OCI-LY7 (cell line): ENCODE measurements around the gene GTPBP4. TPM values are rescaled to one million over a fixed set of nuclear protein-coding genes. Genes with fewer than 3 reads are reported as not detected.

Source experiments
- BruUV-seq: library from RNA; stranded (reverse); fragments of 400-500 nt; replicated peaks from 2 replicates; lab custom pipeline; 2021; lab: Mats Ljungman, UMichigan
- CTCF ChIA-PET: fragments of 300-600 bp; sonication (Branson Sonifier 250); formaldehyde crosslinking; loops from one replicate; lab custom pipeline; 2022; ENCODE audit warnings: antibody characterized with exemption; ENCODE audit not compliant: unreplicated experiment; lab: Charles Lee
- POLR2A ChIA-PET: fragments of 300-600 bp; sonication (Branson Sonifier 250); formaldehyde crosslinking; loops from one replicate; lab custom pipeline; 2022; ENCODE audit warnings: antibody characterized with exemption; lab: Charles Lee
- DNase-seq: peaks from one replicate; pipeline ENCODE4 v3.0.0-alpha.2; 2015; ENCODE audit warnings: low spot score
- H2AFZ ChIP-seq: fragments of 200-600 bp; sonication (generic), shearing (Covaris generic); 2 replicates; pipeline ENCODE4 v1.6.1; 2014; ENCODE audit warnings: mild to moderate bottlenecking, antibody characterized with exemption, low read length, moderate library complexity
- H3K27ac ChIP-seq: fragments of 200-600 bp; sonication (generic); 2 replicates; pipeline ENCODE4 v1.5.1; 2014; ENCODE audit warnings: mixed run types, low read depth, mild to moderate bottlenecking, moderate library complexity, low read length, inconsistent platforms; ENCODE audit not compliant: poor library complexity, severe bottlenecking
- H3K36me3 ChIP-seq: fragments of 200-600 bp; sonication (generic); 2 replicates; pipeline ENCODE4 v1.6.1; 2014; ENCODE audit warnings: mild to moderate bottlenecking, antibody characterized with exemption, low read length, moderate library complexity, mixed read lengths; ENCODE audit not compliant: insufficient read depth
- H3K4me1 ChIP-seq: fragments of 200-600 bp; sonication (generic); 2 replicates; pipeline ENCODE4 v1.5.1; 2014; ENCODE audit warnings: mild to moderate bottlenecking, low read length; ENCODE audit not compliant: insufficient read depth, poor library complexity, severe bottlenecking
- H3K4me2 ChIP-seq: fragments of 200-600 bp; sonication (generic); 2 replicates; pipeline ENCODE4 v1.6.1; 2014; ENCODE audit warnings: mild to moderate bottlenecking, low read length
- H3K4me3 ChIP-seq: fragments of 200-600 bp; sonication (generic); 2 replicates; pipeline ENCODE4 v1.5.1; 2014; ENCODE audit warnings: mild to moderate bottlenecking, low read depth, low read length; ENCODE audit not compliant: poor library complexity, severe bottlenecking
- H3K79me2 ChIP-seq: fragments of 200-600 bp; sonication (generic); 2 replicates; pipeline ENCODE4 v1.6.1; 2016; ENCODE audit warnings: low read depth, mild to moderate bottlenecking, low read length, moderate library complexity, mixed read lengths; ENCODE audit not compliant: insufficient read depth
- H3K9me2 ChIP-seq: fragments of 200-600 bp; sonication (generic); 2 replicates; pipeline ENCODE4 v1.6.1; 2016; ENCODE audit warnings: mild to moderate bottlenecking, low read length, mixed read lengths; ENCODE audit not compliant: insufficient read depth
- H3K9me3 ChIP-seq: fragments of 200-600 bp; sonication (generic); 2 replicates; pipeline ENCODE4 v1.6.1; 2014; ENCODE audit warnings: mild to moderate bottlenecking, mixed run types, low read length, mixed read lengths
- H4K20me1 ChIP-seq: fragments of 200-600 bp; sonication (generic); 2 replicates; pipeline ENCODE4 v1.6.1; 2014; ENCODE audit warnings: mild to moderate bottlenecking, antibody characterized with exemption, low read length, moderate library complexity, mixed read lengths; ENCODE audit not compliant: insufficient read depth
- CTCF ChIP-seq: fragments of 200-600 bp; sonication (generic); conservative IDR thresholded peaks from 2 replicates; pipeline ENCODE4 v1.5.1; 2014; ENCODE audit warnings: mild to moderate bottlenecking, antibody characterized with exemption, low read length, moderate library complexity, mixed read lengths
- EZH2phosphoT487 ChIP-seq: fragments of 200-600 bp; sonication (generic); IDR thresholded peaks from 2 replicates; pipeline ENCODE4 v1.6.1; 2018; ENCODE audit warnings: low read depth, borderline replicate concordance, mild to moderate bottlenecking, mixed run types, antibody characterized with exemption, low read length, moderate library complexity, mixed read lengths
- intact Hi-C: fragments of 100-400 bp; cut with micrococcal nuclease; formaldehyde crosslinking; loops from one replicate; pipeline ENCODE4 v1.10.0; 2022; ENCODE audit not compliant: unreplicated experiment
- total RNA-seq, 2 experiments: library from RNA; depleted of rRNA in 1 of 2; stranded (reverse); fragments of >200 nt in 1 of 2; shearing (Covaris generic) in 1 of 2; gene quantifications; 2 replicates each; pipeline ENCODE4 v1.2.3, GENCODE V29; 2014 to 2022

The GTPBP4 gene
- total RNA-seq, 2 experiments from 2014 or later = 61.0 to 108 TPM

GRCh38 chr10:986137-986825 is 2.0 kb upstream of the GTPBP4 start:
- intact Hi-C loops = loop anchor here (2.0 kb wide), 1 partner anchor 57 kb away; no protein-coding TSS in a partner anchor
- POLR2A ChIA-PET = interaction anchor here (0.6 to 2.5 kb wide), 3 partner anchors 8 to 105 kb away, joined by 3 to 13 read pairs (median 3); no protein-coding TSS in a partner anchor
- peaks cover 26% of the 10 kb centered on the region for H3K4me1 ChIP-seq
- BruUV-seq = no TSS peak
- peaks cover 38% of the 10 kb centered on the region for H3K79me2 ChIP-seq
- H2AFZ ChIP-seq = no peak overlapping the region
- H4K20me1 ChIP-seq = peaks cover 17% of the 10 kb centered on the region
- no peak overlapping the region for H3K4me2 ChIP-seq
- H3K27ac ChIP-seq = no peak overlapping the region
- TF ChIP-seq EZH2phosphoT487 = no peak
- TF ChIP-seq CTCF = no peak
- no peak for DNase-seq
- H3K9me2 ChIP-seq = no peaks in the 10 kb centered on the region
- no peak overlapping the region for H3K4me3 ChIP-seq
- peaks cover 29% of the 10 kb centered on the region for H3K36me3 ChIP-seq
- peaks cover under 1% of the 10 kb centered on the region; the same call in 1 of the 2 replicates for H3K9me3 ChIP-seq
- CTCF ChIA-PET = no interaction called here

GRCh38 chr10:986881-987619 is 1.2 kb upstream of the GTPBP4 start:
- Histone ChIP-seq H3K4me1 (peaks cover 26% of the 10 kb centered on the region), H3K36me3 (peaks cover 34% of the 10 kb centered on the region), H3K4me3 (peak overlapping the region; percentile 99), H4K20me1 (peaks cover 18% of the 10 kb centered on the region), H3K27ac (no peak overlapping the region), H3K9me3 (no peaks in the 10 kb centered on the region; the same call in 1 of the 2 replicates), H2AFZ (peak overlapping the region; percentile 87; the same call in 1 of the 2 replicates), H3K9me2 (no peaks in the 10 kb centered on the region), H3K79me2 (peaks cover 46% of the 10 kb centered on the region), H3K4me2 (peak overlapping the region; percentile 97)
- CTCF ChIA-PET = no interaction called here
- TF ChIP-seq CTCF = no peak
- no peak for TF ChIP-seq EZH2phosphoT487
- DNase-seq = no peak
- intact Hi-C loops = loop anchor here (2.0 kb wide), 1 partner anchor 56 kb away; no protein-coding TSS in a partner anchor
- POLR2A ChIA-PET = interaction anchor here (0.9 to 2.5 kb wide), 3 partner anchors 11 to 104 kb away, joined by 3 to 13 read pairs (median 3); no protein-coding TSS in a partner anchor
- BruUV-seq = no TSS peak
